Mucosa of stomach (tissue), 1 donor: Measurements from ENCODE around the gene PRR3.
"Not testable (repeated sequence)": the region's sequence is repeated elsewhere in the genome, so short reads cannot be mapped to it uniquely, and the experiment has no call there.

ENCODE experiments used
- H3K27me3 ChIP-seq: one replicate; pipeline ENCODE4 v1.7.0; 2013; ENCODE audit warnings: mild to moderate bottlenecking, low read length; ENCODE audit not compliant: control insufficient read depth, insufficient read depth
- H3K36me3 ChIP-seq: one replicate; pipeline ENCODE4 v1.7.0; 2013; ENCODE audit warnings: low read length; ENCODE audit not compliant: control insufficient read depth, insufficient read depth
- H3K4me1 ChIP-seq: one replicate; pipeline ENCODE4 v1.7.0; 2013; ENCODE audit warnings: mild to moderate bottlenecking, low read length; ENCODE audit not compliant: control insufficient read depth, insufficient read depth
- H3K4me3 ChIP-seq: one replicate; pipeline ENCODE4 v1.7.0; 2013; ENCODE audit warnings: low read length
- H3K9ac ChIP-seq: one replicate; pipeline ENCODE4 v1.7.0; 2013; ENCODE audit warnings: mild to moderate bottlenecking, low read length, moderate library complexity
- H3K9me3 ChIP-seq: one replicate; pipeline ENCODE4 v1.7.0; 2013; ENCODE audit warnings: mild to moderate bottlenecking, low read length, moderate library complexity; ENCODE audit not compliant: control insufficient read depth
- donor health status: Pancreatic carcinoma.

The PRR3 gene

DNA sequence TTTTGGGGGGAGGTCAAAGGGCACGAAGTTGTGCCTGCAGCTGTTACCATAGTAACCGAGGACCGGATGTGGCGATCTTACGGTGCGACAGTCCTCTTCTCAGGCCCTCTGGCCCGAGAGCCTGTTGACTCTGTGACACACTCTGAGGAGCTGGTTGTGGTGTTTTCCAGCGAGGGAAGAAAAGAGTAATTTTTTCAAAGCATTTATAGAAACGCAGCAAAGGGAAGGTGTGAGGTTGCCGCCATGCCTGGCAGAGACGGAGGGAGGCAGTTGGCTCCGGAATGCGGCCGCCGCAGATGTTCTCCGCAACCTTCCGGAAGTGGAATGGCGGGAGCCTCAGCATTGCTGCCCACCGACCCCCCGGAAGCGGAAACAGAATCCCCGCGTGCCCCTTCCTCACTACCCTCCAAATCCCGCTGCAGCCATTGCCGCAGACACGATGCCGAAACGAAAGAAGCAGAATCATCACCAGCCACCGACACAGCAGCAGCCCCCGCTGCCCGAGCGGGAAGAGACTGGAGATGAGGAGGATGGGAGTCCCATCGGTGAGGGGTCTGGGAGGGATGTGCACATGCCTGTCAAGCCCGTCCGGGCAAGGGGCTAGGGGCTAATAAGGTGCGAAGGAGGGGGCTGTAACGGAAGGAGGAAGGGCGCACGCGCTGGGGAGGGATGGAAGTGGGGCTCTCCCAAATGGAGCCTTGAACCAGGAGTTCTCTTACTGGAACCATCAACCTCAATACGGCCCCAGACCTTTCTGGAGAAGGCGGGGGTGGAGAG, at the start of gene PRR3:
Gene PRR3 (plus strand): TSS at position 390 of the 777 bp plus-strand sequence. CDS start 50 bp downstream, at position 440.
- Histone ChIP-seq H3K9me3 (no peaks in the 10 kb centered on the region), H3K36me3 (peaks cover 6% of the 10 kb centered on the region), H3K4me3 (peak within 1 kb of the TSS; percentile 86), H3K9ac (peak within 1 kb of the TSS; percentile 86), H3K4me1 (peaks cover 13% of the 10 kb centered on the region), H3K27me3 (no peaks in the 10 kb centered on the region)

DNA sequence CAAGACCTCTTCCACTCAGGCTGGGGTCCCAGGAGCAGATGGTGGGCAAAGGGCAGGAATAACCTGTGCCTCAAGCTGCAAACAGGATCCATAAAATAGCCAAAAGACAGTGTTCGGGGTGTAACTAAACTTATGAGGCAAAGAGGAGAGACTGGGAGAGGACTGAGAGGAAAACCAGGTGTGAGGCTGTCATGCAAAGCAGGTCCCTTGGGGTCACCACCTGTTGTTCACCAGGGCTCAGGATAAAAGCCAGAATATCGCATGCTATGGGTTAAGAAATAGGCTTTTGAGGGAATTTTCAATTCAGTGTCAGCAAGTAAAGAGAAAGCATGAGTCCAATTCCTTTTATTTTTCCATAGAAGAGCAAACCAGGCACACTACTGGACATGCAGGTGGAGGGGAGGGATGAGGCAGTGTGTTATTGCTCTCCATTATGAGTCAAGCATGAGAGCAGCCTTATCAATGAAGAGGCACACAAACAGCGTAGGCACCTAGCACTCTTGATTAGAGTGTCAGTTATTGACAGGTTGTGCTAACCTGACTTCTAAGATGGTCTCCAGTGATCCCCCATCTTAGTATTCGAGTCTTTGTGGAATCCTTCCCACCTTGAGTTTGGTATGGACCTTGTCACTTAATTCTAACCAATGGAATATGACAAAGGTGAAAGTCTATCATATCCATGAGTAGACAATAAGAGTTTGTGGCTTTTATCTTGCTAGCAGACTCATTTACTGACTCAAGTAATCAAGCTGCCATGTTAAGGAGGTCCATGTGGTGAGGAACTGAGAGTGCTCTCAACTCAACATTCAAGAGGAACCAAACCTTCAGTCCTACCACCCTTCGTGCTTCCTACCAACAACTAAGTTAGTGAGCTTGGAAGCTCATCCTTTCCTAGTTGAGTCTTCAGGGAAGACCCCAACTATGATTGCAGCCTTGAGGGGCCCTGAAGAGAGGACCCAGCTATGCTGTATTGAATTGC, 49.0 kb upstream of the PRR3 start:
- Histone ChIP-seq H3K9ac (no peak overlapping the region), H3K4me1 (peaks cover 7% of the 10 kb centered on the region), H3K4me3 (no peak overlapping the region), H3K36me3 (no peaks in the 10 kb centered on the region), H3K27me3 (no peaks in the 10 kb centered on the region), H3K9me3 (no peaks in the 10 kb centered on the region)

GRCh38 chr6:30508890-30509736, 48.0 kb upstream of the PRR3 start:
- Histone ChIP-seq H3K36me3 (no peaks in the 10 kb centered on the region), H3K9ac (no peak overlapping the region), H3K4me1 (peaks cover 7% of the 10 kb centered on the region), H3K9me3 (no peaks in the 10 kb centered on the region), H3K4me3 (no peak overlapping the region), H3K27me3 (no peaks in the 10 kb centered on the region)

GRCh38 chr6:30510419-30511168, 46.5 kb upstream of the PRR3 start:
- H3K4me1 ChIP-seq = peaks cover 7% of the 10 kb centered on the region
- H3K4me3 ChIP-seq = no peak overlapping the region
- H3K27me3 ChIP-seq = no peaks in the 10 kb centered on the region
- no peak overlapping the region for H3K9ac ChIP-seq
- no peaks in the 10 kb centered on the region for H3K9me3 ChIP-seq
- no peaks in the 10 kb centered on the region for H3K36me3 ChIP-seq

- Histone ChIP-seq H3K27me3 (no peaks in the 10 kb centered on the region), H3K36me3 (no peaks in the 10 kb centered on the region), H3K4me3 (no peak overlapping the region), H3K9ac (no peak overlapping the region), H3K4me1 (peaks cover 7% of the 10 kb centered on the region), H3K9me3 (no peaks in the 10 kb centered on the region)
Observed at GRCh38 chr6:30511169-30511546, 45.9 kb upstream of the PRR3 start.

GRCh38 chr6:30513451-30513850, 43.6 kb upstream of the PRR3 start:
- Histone ChIP-seq H3K27me3 (no peaks in the 10 kb centered on the region), H3K9ac (no peak overlapping the region), H3K4me3 (no peak overlapping the region), H3K4me1 (peaks cover 7% of the 10 kb centered on the region), H3K36me3 (no peaks in the 10 kb centered on the region), H3K9me3 (no peaks in the 10 kb centered on the region)

DNA sequence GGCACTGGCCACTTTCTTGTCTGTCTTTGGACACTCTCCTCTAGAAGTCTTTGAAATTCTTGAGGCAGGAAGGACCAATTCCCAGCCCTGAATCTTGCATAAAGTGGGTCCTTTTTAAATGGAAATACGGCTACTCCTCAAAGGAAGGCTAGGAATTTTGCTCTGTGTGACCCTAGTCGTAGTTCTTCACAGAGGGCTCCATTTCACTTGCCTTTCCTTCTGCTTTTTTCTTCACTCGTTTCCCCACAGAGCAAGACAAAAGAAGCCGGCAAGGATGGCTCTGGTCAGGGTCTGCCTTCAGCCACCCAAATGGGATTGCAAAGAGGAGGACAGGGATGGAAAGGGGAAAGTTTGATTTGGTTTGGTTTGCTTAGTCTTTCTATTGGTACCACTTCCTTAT, 42.0 kb upstream of the PRR3 start:
- no peaks in the 10 kb centered on the region for H3K36me3 ChIP-seq
- no peak overlapping the region for H3K4me3 ChIP-seq
- no peaks in the 10 kb centered on the region for H3K4me1 ChIP-seq
- H3K27me3 ChIP-seq = no peaks in the 10 kb centered on the region
- no peaks in the 10 kb centered on the region for H3K9me3 ChIP-seq
- no peak overlapping the region for H3K9ac ChIP-seq

DNA sequence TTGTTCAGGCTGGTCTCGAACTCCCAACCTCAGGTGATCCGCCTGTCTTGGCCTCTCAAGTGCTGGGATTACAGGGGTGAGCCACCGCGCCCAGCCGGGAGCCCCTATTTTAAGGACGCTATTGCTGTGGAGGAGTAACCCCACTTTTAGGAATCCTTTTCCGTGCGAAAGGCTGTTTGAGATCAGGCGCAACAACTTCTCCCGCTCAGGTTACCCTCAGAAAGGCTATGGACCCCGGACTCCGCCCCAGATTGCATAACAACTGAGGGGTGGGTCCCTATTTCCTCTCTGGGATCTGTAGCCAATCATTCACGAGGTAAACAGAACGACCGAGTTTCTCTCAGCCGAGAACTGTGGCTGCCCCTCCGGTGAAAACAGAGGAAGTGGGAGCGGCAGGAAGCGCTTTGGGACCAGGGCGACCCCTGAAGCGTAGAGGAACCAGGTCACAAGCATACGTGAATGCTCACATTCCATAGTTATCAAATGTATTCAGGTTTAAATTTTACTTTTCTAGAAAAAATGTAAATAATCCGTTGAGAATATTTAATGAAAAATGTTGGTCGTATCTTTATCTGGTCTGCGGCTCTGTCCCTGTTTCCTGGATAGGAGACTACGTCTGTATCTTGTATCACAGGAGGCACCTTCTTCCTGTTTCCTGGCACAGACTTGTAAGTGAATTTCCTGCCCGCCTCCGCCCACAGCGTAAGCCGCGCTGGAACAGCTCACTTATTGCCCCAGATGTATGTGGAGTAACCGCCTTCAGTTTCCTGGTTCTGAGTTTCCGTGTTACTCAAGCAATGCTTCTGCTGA, 40.9 kb upstream of the PRR3 start:
- Histone ChIP-seq H3K4me3 (peak overlapping the region; percentile 44), H3K9me3 (no peaks in the 10 kb centered on the region), H3K9ac (peak overlapping the region; percentile 77), H3K4me1 (peaks cover 8% of the 10 kb centered on the region), H3K36me3 (no peaks in the 10 kb centered on the region), H3K27me3 (no peaks in the 10 kb centered on the region)

- H3K4me1 ChIP-seq, H3K36me3 ChIP-seq, H3K4me3 ChIP-seq, H3K9me3 ChIP-seq, H3K27me3 ChIP-seq: not testable (repeated sequence)
- peak overlapping the region; percentile 77 for H3K9ac ChIP-seq
Observed at GRCh38 chr6:30516754-30517076, 40.4 kb upstream of the PRR3 start.

- not testable (repeated sequence) for H3K36me3 ChIP-seq, H3K4me3 ChIP-seq, H3K27me3 ChIP-seq, H3K4me1 ChIP-seq, H3K9me3 ChIP-seq, H3K9ac ChIP-seq
Observed at GRCh38 chr6:30517767-30518504, 39.2 kb upstream of the PRR3 start.
